ENCODE measurements around the gene FIG4.

Gene FIG4

GRCh38 chr6:109690737-109691621 is at the start of gene FIG4, which contains the start of gene AK9:
Gene FIG4 (plus strand): TSS chr6:109691296. CDS start chr6:109691436, 140 bp downstream.
Gene AK9 (minus strand): TSS chr6:109691202. CDS start chr6:109675745, 15,457 bp downstream.
- DNase-seq: peak; percentile 88

DNA sequence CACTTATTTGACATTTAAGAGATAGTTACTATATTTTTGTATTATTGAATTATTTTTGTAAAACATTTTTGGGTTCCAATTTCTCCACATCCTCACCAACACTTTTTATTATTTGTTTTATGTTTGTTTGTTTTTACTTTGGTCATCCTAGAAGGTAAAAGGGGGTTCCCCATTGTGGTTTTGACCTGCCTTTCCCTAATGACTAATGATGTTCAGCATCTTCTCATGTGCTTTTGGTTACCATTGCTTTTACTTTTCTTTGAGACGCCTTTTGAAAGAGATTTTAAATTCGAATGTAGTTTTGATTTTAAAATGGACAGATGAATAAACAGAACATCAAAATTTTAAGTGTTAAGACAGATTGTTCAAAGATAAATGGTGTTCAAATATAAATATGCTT is 47.0 kb upstream of the FIG4 start:
- no peak for DNase-seq

- no peak for DNase-seq
Observed at GRCh38 chr6:109653264-109653663, 37.8 kb upstream of the FIG4 start.

GRCh38 chr6:109655761-109656262 is 35.3 kb upstream of the FIG4 start:
- DNase-seq: no peak

DNA sequence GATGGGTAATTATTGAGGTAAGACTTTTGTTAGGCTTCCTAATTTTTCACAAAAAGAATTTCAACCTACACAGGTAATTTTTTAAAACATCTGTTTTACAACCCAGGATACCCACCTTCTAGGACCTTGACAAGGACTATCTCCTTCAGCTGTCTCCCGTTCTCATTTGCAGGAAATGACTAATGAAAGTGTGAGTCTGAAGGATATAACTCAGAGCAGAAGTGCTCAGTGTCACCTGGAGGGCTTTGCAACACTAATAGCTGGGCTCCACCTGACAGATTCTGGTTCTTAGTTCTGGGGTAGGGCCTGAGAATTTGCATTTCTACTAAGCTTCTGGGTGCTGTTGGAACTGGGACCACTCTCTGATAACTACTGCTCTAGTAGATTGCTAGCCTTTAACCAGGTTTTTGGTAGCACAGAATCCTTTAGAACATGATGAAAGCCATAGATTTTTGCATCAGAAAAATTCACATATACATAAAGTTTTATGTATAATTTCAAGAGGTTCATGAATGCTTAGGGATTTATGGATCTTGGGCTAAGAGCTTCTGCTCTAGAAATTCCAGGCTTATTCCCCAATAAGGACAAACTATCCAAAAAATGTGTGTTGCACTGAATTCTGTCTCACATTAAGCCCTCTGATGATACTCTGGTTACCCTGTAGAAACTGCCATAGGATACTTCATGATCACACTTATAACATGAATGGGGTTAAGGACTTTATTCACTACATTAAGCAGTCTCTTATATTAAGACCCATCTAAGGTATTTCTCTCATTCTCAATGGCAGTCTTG is 30.4 kb upstream of the FIG4 start:
- DNase-seq: no peak

GRCh38 chr6:109662192-109662591 is 28.9 kb upstream of the FIG4 start:
- no peak for DNase-seq

DNA sequence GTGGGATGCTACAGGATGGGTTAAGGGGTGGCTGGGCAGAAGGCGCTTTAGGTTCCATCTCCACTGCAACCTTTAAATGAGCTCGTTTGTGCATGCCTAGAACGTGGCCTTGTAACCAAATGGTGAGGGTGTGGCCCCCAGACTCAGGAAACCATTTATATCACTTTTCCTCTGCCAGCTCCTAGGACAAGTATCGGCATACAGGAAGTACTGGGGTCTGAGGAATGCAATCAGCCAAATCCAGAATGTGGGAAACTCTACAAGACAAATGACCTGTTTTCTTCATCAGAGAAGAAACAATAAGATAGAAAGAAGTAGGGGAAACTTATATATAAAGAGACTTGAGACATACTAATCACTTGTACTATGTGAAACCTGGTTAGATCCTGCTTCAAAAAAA is 21.3 kb upstream of the FIG4 start:
- no peak for DNase-seq

DNA sequence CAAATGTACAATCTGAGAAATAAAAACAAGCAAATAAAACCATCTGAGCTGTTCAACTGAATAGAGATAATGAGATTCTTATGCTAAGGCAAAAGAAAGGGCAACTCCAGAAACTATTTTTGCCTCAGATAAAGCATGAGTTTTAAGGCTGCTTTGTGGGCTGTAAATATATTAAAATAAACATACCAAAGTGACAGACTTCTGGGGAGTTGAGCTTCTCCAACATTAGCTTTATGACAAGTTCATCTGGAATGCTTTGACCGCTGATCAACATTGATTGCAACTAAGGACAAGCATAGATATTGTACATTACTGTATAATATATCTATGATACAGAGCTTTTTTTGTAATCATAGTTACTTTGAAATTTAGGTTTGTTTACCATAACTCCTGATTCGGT is 19.4 kb upstream of the FIG4 start:
- no peak for DNase-seq

DNA sequence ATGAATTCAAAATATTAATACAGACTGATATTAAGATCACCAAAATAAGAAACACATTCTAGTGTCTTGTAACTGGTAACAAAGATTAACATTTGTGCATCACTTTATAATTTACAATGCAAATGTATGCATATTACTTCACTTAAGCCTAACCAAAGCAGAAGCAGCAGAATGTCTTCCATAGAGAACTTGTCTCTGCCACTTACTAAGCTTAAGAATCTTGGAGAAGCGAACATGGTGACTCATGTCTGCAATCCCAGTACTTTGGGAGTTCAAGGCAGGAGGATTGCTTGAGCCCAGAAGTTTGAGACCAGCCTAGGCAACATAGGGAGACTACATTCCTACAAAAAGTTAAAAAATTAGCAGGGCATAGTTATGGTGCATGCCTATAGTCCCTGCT is 18.9 kb upstream of the FIG4 start:
- no peak for DNase-seq

GRCh38 chr6:109672839-109673238 is 18.3 kb upstream of the FIG4 start:
- DNase-seq: no peak

DNA sequence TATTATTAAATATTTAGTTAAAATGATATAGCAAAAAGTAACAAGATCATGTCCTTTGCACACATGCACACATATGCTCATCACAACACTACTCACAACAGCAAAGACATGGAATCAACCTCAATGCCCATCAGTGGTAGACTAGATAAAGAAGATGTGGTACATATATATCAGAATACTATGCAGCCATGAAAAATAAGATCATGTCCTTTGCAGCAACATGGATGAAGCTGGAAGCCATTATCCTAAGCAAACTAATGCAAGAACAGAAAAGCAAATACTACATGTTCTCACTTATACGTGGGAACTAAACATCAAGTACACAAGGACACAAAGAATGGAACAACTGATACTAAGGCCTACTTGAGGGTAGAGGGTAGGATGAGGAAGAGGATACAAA is 14.4 kb upstream of the FIG4 start:
- no peak for DNase-seq

GRCh38 chr6:109678240-109678639 is 12.9 kb upstream of the FIG4 start:
- no peak for DNase-seq

DNA sequence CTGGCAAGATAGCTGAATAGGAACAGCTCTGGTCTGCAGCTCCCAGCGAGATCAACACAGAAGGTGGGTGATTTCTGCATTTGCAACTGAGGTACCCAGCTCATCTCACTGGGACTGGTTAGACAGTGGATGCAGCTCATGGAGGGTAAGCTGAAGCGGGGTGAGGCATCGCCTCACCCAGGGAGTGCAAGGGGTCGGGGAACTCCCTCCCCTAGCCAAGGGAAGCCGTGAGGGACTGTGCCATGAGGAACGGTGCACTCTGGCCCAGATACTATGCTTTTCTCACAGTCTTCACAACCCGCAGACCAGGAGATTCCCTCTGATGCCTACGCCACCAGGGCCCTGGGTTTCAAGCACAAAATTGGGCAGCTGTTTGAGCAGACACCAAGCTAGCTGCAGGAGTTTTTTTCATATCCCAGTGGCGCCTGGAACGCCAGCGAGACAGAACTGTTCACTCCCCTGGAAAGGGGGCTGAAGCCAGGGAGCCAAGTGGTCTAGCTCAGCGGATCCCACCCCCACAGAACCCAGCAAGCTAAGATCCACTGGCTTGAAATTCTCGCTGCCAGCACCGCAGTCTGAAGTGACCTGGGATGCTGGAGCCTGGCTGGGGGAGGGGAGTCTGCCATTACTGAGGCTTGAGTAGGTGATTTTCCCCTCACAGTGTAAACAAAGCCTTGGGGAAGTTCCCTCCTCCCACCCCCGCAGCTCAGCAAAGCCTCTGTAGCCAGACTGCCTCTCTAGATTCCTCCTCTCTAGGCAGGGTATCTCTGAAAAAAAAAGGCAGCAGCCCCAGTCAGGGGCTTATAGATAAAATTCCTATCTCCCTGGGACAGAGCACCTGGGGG is 12.2 kb upstream of the FIG4 start:
- peak; percentile 35 for DNase-seq

DNA sequence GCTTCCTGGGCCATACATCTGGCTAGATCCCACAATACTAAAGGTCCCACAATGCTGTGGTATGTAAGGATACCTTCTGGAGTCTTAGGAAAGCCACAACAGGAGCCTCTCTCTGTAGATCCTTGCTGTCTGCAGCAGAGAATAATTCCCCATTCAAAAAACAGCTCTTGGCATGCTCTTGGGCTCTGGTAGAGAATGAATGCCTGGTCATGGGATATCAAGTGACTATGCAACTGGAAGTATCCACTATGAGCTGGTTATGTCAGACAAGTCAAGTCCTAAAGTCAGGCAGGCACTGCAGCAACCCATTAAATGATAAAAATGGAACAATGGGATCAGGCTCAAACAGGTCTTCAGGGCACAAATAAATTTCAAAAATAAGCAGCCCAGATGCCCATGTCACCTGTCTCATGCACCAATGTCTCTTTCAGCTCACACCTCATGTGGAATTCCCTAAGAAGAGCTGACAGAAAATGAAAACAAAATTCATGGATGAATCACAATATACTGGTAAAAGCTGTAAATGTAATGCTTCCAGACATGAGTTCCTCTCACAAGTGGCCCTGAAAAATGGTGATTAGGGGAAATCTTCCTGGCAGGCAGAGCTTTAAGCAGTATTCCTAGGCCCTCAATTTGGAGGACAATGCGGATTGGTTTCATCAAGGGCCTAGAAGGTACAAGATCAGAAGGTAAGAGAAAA is 4.4 kb upstream of the FIG4 start:
- no peak for DNase-seq

DNA sequence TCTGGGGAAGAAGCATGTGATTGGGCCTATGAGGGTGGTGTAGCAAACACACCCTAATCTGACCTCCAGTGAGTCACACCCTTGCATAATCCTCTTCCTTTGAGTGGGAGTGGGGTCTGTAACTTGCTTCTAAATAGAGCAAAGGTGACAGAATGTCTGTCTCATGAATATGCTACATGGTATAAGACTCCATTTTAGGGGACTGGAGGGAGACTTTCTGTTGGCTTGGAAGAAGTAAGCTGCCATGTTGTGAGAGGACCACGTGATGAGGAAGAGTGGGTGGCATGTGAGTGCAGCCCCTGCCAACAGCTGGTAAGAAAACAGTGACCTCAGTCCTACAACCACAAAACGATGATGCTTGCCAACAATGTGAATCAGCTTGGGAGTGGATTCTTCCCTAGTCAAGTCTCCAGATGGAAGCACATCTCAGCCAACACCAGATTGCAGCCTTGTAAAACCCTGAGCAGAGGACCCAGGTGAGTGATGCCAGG is 3.8 kb upstream of the FIG4 start:
- no peak for DNase-seq

DNA sequence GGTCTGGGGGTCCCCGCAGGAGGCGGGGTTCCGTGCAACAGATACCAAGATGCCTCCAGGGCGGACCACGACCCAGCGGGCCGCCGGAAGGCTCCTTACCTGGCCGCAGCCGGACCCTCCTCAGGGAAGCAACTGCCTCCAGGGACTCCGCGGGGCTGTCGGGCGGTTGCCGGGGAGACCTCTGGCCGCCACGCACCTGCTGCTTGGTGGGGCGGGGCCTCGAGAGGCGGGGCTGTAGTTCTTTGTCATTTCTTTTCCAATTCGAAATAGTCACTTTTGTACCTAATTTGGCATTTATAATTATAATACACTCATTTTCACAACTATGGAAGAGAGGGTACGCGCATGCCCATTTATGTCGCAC is 741 bp upstream of the FIG4 start:
- peak; percentile 43 for DNase-seq

DNA sequence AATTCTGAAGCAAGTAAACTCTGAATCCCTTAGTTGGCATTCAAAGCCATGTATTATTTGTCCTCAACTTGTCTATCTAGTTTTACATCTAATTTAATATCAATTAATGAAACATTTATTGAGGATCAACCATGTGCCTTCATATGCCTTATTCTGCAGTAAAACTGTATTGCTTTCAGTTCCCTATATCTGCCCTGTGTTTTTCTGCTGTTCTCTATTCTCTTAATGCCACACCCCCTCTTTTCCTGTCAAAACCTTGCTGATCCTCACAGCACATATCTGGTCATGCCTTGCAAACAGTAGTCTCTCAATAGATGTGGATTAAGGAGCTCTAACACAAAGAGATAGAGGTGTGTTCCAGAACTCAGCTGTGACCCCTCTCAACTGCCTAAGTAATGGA is 2.0 kb downstream of the FIG4 start:
- DNase-seq: no peak

GRCh38 chr6:109695468-109695867 is 4.4 kb downstream of the FIG4 start:
- no peak for DNase-seq

GRCh38 chr6:109696355-109696754 is 5.3 kb downstream of the FIG4 start:
- DNase-seq: no peak

- DNase-seq: no peak
Observed at GRCh38 chr6:109701221-109701620, 10.1 kb downstream of the FIG4 start.

- no peak for DNase-seq
Observed at GRCh38 chr6:109701774-109702173, 10.7 kb downstream of the FIG4 start.

DNA sequence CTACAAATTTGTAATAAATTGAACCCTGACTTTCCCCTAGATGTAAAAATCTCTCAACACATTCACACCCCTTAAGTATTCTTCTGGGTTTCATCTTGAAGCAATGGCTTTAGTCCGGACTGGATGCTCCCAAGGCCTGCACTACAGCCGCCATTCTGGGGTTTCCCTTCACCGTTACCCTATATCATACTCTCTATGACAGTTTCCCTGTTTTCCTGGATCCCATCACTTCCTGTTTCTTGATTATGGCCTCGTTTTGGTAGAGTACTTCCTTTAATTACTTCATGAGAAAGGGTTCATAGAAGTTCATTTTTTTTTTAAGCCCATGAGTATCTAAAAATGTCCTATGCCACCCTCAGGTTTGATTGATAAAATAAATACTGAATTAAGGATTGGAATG is 11.7 kb downstream of the FIG4 start:
- DNase-seq: no peak
